Activated naive CD8-positive, alpha-beta T cell (primary cell): ENCODE measurements around the gene TMEM266.

Experiments used
- H3K27ac Mint-ChIP-seq: one replicate; pipeline ENCODE4 v1.8.0; 2021; ENCODE audit warnings: mixed read lengths
- H3K27me3 Mint-ChIP-seq: one replicate; pipeline ENCODE4 v1.8.0; 2021; ENCODE audit warnings: mixed read lengths
- H3K36me3 Mint-ChIP-seq: one replicate; pipeline ENCODE4 v1.8.0; 2021; ENCODE audit warnings: mixed read lengths
- H3K4me1 Mint-ChIP-seq: one replicate; pipeline ENCODE4 v1.8.0; 2021; ENCODE audit warnings: low read depth, mixed read lengths
- H3K4me3 Mint-ChIP-seq: one replicate; pipeline ENCODE4 v1.8.0; 2021; ENCODE audit warnings: mild to moderate bottlenecking, mixed read lengths
- H3K9me3 Mint-ChIP-seq: one replicate; pipeline ENCODE4 v1.8.0; 2021; ENCODE audit warnings: low read depth, mixed read lengths

The TMEM266 gene

GRCh38 chr15:76158815-76159214 is 99.0 kb downstream of the TMEM266 start:
- H3K9me3 Mint-ChIP-seq: no peaks in the 10 kb centered on the region
- no peak overlapping the region for H3K4me3 Mint-ChIP-seq
- no peak overlapping the region for H3K27ac Mint-ChIP-seq

DNA sequence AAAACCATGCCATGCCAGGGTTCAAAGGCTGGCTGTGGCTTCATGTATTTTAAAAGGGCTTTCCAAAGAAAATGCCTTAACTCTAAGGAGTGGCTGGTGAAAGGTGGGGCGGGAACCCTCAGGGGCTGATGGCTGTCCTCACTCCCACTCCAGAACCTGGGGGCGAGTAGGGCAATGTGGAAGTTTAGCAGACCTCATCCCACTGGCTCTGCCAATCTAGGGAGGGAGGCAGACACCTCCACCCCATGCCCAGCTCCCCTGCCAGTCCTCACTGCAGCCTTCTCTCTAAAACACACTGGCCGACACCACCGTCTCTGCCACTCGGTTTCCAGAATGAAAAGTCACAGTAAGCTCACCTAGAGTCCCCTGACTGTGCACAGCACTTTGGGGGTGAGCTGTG is 99.5 kb downstream of the TMEM266 start:
- H3K4me1 Mint-ChIP-seq: no peaks in the 10 kb centered on the region
- H3K9me3 Mint-ChIP-seq: no peaks in the 10 kb centered on the region
- no peak overlapping the region for H3K27ac Mint-ChIP-seq
- H3K36me3 Mint-ChIP-seq: no peaks in the 10 kb centered on the region
- no peak overlapping the region for H3K4me3 Mint-ChIP-seq
- H3K27me3 Mint-ChIP-seq: no peaks in the 10 kb centered on the region

More at GRCh38 chr15:76158815-76159214, 99.0 kb downstream of the TMEM266 start:
- Mint-ChIP-seq H3K4me1 (no peaks in the 10 kb centered on the region), H3K27me3 (no peaks in the 10 kb centered on the region), H3K36me3 (no peaks in the 10 kb centered on the region)

DNA sequence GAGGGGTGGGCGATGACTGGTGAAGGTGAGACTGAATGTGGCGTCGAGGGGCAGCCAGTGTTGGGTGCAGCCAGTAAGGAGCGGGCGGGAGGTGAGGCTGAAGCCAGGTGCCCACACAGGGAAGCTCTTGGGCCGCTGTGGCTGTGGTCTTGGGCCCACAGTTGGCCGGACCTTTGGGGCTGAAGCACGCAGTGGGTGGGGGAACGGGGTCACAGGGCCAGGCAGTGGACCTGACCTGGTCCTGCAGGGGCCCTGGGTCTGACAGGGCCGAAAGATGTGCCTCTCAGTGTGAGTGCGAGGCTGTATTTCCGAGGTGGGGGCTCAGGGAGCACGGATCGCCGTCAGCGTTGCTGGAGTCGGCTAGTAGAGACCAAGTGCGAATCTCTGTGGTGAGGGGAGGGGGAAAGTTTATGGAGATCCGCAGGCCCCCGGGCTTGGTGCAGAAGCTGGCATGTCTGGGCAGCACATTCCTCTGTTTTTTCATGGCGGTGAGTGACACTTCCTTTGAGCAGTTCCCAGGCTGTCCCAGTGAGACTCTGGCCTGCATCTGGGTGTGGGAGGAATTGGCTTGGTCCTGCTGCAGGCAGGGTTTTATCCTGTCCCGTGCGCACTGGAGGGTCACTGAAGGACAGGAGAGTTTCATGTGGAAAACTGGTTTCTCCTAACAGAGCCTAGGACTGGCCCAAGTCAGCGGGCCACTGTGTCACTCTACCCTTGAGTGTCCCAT is 100.8 kb downstream of the TMEM266 start:
- Mint-ChIP-seq H3K4me1 (no peaks in the 10 kb centered on the region), H3K36me3 (no peaks in the 10 kb centered on the region), H3K4me3 (no peak overlapping the region), H3K27ac (no peak overlapping the region), H3K9me3 (no peaks in the 10 kb centered on the region), H3K27me3 (no peaks in the 10 kb centered on the region)

- Mint-ChIP-seq H3K4me3 (no peak overlapping the region), H3K36me3 (no peaks in the 10 kb centered on the region), H3K27me3 (no peaks in the 10 kb centered on the region), H3K27ac (no peak overlapping the region), H3K4me1 (no peaks in the 10 kb centered on the region), H3K9me3 (no peaks in the 10 kb centered on the region)
Observed at GRCh38 chr15:76161153-76162035, 101.6 kb downstream of the TMEM266 start.

GRCh38 chr15:76162036-76162398 is 102.2 kb downstream of the TMEM266 start:
- Mint-ChIP-seq H3K27ac (no peak overlapping the region), H3K36me3 (no peaks in the 10 kb centered on the region), H3K4me1 (no peaks in the 10 kb centered on the region), H3K27me3 (no peaks in the 10 kb centered on the region), H3K4me3 (no peak overlapping the region), H3K9me3 (no peaks in the 10 kb centered on the region)

- Mint-ChIP-seq H3K9me3 (no peaks in the 10 kb centered on the region), H3K4me1 (no peaks in the 10 kb centered on the region), H3K27ac (no peak overlapping the region), H3K27me3 (no peaks in the 10 kb centered on the region), H3K36me3 (no peaks in the 10 kb centered on the region), H3K4me3 (no peak overlapping the region)
Observed at GRCh38 chr15:76162784-76163456, 103.1 kb downstream of the TMEM266 start.

DNA sequence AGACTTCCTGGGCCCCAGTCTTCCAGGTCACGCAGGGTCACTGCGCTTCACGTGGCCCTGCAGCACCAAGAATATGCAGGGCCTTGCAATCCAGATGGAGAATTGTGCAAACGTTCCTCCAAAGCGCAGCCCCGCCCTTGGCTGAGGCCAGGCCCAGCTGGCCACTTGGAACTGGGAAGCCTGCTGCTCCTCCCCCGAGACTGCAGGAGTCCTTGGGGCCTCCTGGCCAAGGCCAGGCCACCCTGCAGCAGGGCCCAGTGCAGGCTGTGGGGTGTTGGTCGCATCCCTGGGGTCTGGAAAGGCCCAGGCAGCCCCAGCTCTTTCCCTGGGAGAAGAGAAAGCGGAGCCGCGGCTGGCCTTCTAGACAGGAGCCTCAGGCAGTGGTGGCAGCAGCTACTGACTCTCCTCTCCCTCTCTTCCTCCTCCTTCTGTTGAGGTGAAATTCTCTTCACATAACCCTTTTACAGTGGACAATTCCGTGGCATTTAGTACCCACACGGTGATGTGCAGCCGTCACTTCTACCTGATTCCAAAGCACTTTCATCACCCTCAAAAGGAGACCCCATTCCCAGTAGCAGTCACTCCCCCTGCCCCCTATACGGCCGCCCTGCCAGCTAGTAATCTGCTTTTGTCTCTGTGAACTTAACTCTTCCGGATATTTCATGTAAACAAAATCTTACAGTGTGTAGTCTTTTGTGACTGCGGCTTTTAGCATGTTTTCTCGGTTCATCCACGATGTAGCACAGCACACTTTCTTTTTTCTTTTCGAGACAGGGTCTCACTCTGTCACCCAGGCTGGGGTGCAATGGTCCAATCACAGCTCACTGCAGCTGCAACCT is 103.9 kb downstream of the TMEM266 start:
- Mint-ChIP-seq H3K27me3 (no peaks in the 10 kb centered on the region), H3K9me3 (no peaks in the 10 kb centered on the region), H3K4me1 (no peaks in the 10 kb centered on the region), H3K36me3 (no peaks in the 10 kb centered on the region), H3K27ac (no peak overlapping the region), H3K4me3 (no peak overlapping the region)

DNA sequence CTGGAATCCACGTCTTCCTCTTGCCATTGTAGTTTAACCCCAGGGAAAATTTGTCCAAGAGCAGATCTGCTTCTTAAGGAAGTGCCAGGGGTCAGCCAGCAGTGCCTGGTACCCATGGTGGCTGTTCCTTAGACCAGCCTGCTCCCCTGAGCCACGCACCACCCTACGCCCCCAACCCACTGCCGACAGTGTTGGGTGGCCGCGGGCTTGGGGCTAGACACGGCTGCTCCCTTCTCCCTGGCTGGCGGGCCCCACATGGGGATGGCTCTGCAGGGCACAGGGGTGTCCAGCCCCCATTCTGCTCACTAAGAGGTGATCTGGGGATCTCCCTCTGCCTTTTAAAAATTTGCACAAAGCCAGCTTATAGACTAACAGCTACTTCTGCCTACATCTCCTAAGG is 104.8 kb downstream of the TMEM266 start:
- Mint-ChIP-seq H3K9me3 (no peaks in the 10 kb centered on the region), H3K4me1 (no peaks in the 10 kb centered on the region), H3K4me3 (no peak overlapping the region), H3K36me3 (no peaks in the 10 kb centered on the region), H3K27me3 (no peaks in the 10 kb centered on the region), H3K27ac (no peak overlapping the region)

DNA sequence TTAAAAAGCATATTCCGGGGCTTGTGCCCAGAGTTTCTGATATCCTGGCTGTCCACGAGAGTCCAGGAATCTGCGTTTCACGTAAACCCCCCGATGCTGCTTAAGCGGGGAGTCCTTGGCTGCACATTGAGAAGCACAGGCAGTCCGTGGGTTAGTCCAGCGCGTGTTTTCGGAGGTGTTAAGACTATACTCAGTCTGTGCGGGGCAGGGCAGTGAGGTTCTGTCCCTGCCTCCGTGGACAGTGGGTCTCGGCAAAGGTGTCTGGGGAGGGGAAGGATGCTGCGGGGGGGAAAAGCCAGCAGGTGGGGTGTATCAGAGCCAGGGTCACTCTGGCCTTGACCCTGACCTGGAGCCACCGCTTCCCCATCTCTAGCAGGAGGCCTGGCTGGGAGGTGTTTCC is 106.2 kb downstream of the TMEM266 start:
- Mint-ChIP-seq H3K27ac (no peak overlapping the region), H3K4me3 (no peak overlapping the region)

DNA sequence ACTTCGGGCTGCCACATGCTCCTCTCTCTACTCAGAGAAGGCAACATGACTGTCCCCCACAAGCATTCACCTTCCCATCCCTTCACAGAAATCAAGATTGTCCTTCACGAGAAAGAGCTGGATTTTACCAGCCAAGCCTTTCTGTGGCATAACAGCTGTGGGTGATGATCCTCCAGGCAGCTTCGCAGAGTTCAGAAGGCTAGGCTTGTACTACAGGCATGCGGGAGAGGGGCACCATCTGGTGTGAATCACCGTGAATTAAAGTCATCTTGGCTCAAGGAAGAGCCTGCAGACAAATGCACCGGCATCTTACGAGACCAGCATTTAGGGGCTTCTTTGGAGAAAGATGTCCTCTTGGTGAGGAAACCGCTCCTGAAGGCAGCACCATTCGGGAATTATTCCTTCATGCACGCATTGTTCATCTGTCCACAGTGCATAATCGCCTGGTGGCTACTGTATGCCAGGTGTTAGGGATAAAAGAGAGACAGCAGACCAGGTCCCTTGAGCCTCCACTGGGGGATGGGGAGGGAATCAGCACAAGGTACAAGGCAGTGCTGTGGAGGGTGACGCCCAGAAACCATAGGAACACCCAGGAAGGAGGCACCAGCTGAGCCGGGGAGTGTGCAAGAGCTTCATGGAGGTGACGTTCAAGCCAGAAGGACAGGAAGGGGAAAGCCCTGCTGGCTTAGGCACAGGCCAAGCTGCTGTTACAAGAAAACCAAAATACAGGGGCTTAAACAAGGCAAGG is 108.6 kb downstream of the TMEM266 start:
- Mint-ChIP-seq H3K27me3 (no peaks in the 10 kb centered on the region), H3K4me3 (no peak overlapping the region), H3K4me1 (no peaks in the 10 kb centered on the region), H3K36me3 (no peaks in the 10 kb centered on the region), H3K9me3 (no peaks in the 10 kb centered on the region), H3K27ac (no peak overlapping the region)

More for the DNA sequence above, 106.2 kb downstream of the TMEM266 start:
- no peaks in the 10 kb centered on the region for H3K27me3 Mint-ChIP-seq
- H3K36me3 Mint-ChIP-seq: no peaks in the 10 kb centered on the region
- no peaks in the 10 kb centered on the region for H3K4me1 Mint-ChIP-seq
- no peaks in the 10 kb centered on the region for H3K9me3 Mint-ChIP-seq

- Mint-ChIP-seq H3K4me3 (no peak overlapping the region), H3K4me1 (no peaks in the 10 kb centered on the region), H3K36me3 (no peaks in the 10 kb centered on the region), H3K27me3 (no peaks in the 10 kb centered on the region), H3K27ac (no peak overlapping the region), H3K9me3 (no peaks in the 10 kb centered on the region)
Observed at GRCh38 chr15:76169018-76169417, 109.2 kb downstream of the TMEM266 start.

DNA sequence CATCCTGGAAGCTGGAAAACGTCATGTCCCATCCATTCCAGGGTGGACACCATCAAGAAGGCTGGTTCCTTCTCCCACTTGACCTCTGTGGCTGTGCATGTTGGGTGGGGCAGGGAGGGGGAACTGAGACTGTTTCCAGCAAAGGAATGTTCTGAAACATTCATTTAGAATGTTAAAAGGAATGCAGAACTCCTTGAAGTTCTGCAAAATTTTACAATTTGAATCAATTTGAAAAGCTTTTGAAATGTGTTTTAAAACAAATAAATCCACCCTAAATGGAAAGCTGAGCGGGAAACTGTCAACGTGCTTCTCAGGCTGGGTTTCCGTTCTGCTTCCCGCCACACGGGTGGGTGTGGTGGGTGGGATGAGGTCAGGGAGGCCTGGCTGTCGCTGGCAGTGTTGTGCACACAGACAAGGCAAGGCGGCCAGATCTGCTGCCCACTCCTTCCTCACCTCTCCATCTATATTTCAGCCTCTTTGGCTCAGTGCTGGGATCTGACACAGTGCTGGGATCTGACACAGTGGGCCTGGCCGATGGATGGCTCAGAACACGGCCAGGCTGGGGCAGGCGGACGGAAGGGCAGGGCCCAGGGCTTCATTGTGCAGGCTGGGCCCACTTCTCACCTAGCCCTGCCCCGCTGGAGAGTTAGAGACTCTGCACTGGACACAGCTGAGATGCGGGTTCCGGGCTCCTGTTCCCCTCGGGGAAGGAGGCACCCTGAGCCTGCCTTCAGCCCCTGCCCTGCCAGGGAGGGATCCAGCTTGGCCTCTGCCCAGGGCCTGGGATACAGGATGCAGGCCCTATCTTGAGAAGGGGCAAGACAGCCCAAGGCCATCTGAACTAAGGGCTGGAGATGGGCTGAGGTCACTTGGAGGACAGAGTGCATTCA is 110.4 kb downstream of the TMEM266 start:
- Mint-ChIP-seq H3K27me3 (no peaks in the 10 kb centered on the region), H3K27ac (no peak overlapping the region), H3K9me3 (no peaks in the 10 kb centered on the region), H3K4me3 (no peak overlapping the region), H3K36me3 (no peaks in the 10 kb centered on the region), H3K4me1 (no peaks in the 10 kb centered on the region)

DNA sequence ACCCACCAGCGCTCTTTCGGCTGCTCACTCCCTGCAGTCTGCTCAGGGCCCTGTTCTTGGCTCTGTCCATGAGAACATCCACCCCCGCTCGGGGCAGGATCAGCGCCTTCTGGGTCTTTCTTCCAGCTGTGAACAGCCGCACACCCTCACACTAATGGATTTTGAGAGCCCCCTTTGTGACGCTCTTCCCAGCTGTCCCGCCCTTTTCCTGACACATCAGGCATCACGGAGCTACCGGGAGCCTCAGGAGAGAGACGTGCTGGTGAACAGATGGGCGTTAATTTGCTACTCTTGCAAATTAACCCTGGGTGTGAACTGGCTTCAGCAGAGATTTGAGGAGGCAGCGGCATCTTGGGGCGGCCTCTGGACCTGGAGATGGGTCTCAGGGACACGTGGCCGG is 113.0 kb downstream of the TMEM266 start:
- H3K36me3 Mint-ChIP-seq: no peaks in the 10 kb centered on the region
- no peak overlapping the region for H3K4me3 Mint-ChIP-seq
- no peaks in the 10 kb centered on the region for H3K4me1 Mint-ChIP-seq
- H3K9me3 Mint-ChIP-seq: no peaks in the 10 kb centered on the region
- H3K27ac Mint-ChIP-seq: no peak overlapping the region
- H3K27me3 Mint-ChIP-seq: peaks cover 3% of the 10 kb centered on the region
